Vagina (tissue), 2 donors: ENCODE results near the gene FOXO6. TPM values are rescaled to one million over a fixed set of nuclear protein-coding genes. Genes with fewer than 3 reads are reported as not detected.
A peak's percentile ranks its signal among the peaks of the same experiment; 100 is the strongest.
"Not testable (repeated sequence)": the region's sequence is repeated elsewhere in the genome, so short reads cannot be mapped to it uniquely, and the experiment has no call there.

Source experiments
- DNase-seq, 2 donors: peaks; one replicate each; pipeline ENCODE4 v3.0.0-alpha.2; 2017; ENCODE audit errors: extremely low spot score in 2 of 2
- H3K27ac ChIP-seq: fragments of 200-600 bp; sonication (generic); one replicate; pipeline ENCODE4 v1.5.1; 2019
- H3K27me3 ChIP-seq: fragments of 200-600 bp; sonication (generic); one replicate; pipeline ENCODE4 v1.5.1; 2019
- H3K36me3 ChIP-seq, 2 donors: fragments of 200-600 bp; sonication (generic); one replicate each; pipeline ENCODE4 v1.5.1; 2017 to 2019
- H3K4me1 ChIP-seq: fragments of 200-600 bp; sonication (generic); one replicate; pipeline ENCODE4 v1.5.1; 2019
- H3K4me3 ChIP-seq, 2 donors: fragments of 200-600 bp; sonication (generic); 1 replicate in 1 of 2; 2 replicates in 1 of 2; pipeline ENCODE4 v1.5.1; 2016 to 2019
- H3K9me3 ChIP-seq: fragments of 200-600 bp; sonication (generic); one replicate; pipeline ENCODE4 v1.5.1; 2019
- CTCF ChIP-seq, 3 experiments: fragments of 450-650 bp in 2 of 3; fragments of 200-600 bp in 1 of 3; sonication (generic) in 1 of 3; IDR thresholded peaks; one replicate each; pipeline ENCODE4 v1.5.1; 2017 to 2019; ENCODE audit warnings: antibody characterized with exemption in 3 of 3, mild to moderate bottlenecking in 2 of 3, moderate library complexity in 2 of 3
- POLR2A ChIP-seq, 2 donors: fragments of 450-650 bp; IDR thresholded peaks; one replicate each; pipeline ENCODE4 v1.6.1; 2017; ENCODE audit warnings: antibody characterized with exemption in 2 of 2, mild to moderate bottlenecking in 2 of 2, moderate library complexity in 2 of 2
- POLR2AphosphoS5 ChIP-seq, 2 donors: sonication (generic); formaldehyde crosslinking; IDR thresholded peaks; one replicate each; pipeline ENCODE4 v1.9.0; 2017; ENCODE audit warnings: antibody characterized with exemption in 2 of 2, mild to moderate bottlenecking in 2 of 2, low read depth in 1 of 2; ENCODE audit not compliant: insufficient read depth in 1 of 2
- intact Hi-C: fragments of 100-400 bp; cut with DNase I; formaldehyde crosslinking; loops from one replicate; pipeline ENCODE4 v1.15.1; 2023
- total RNA-seq: library from RNA; depleted of rRNA; stranded (reverse); fragments of >200 nt; gene quantifications from one replicate; pipeline ENCODE4 v1.2.3, GENCODE V29; 2016

FOXO6 gene
- total RNA-seq, 1 donor from 2014 or later: 1.7 TPM

- intact Hi-C loops: no loop called here
- Histone ChIP-seq H3K27ac (no peak overlapping the region), H3K36me3 (no peaks in the 10 kb centered on the region), H3K9me3 (no peaks in the 10 kb centered on the region), H3K4me1 (no peaks in the 10 kb centered on the region), H3K4me3 (no peak overlapping the region), H3K27me3 (no peaks in the 10 kb centered on the region)
- TF ChIP-seq POLR2A (IDR thresholded peaks at IDR 0.05) (no peak), CTCF (IDR thresholded peaks at IDR 0.05) (no peak), POLR2AphosphoS5 (IDR thresholded peaks at IDR 0.05; ENCODE audit: insufficient read depth in 1 of 2, low read depth in 1 of 2) (no peak)
- no peak for DNase-seq
Observed at GRCh38 chr1:41328780-41329640, 32.2 kb upstream of the FOXO6 start.

- Histone ChIP-seq H3K9me3 (no peaks in the 10 kb centered on the region), H3K27me3 (no peaks in the 10 kb centered on the region), H3K27ac (no peak overlapping the region), H3K4me3 (no peak overlapping the region), H3K4me1 (no peaks in the 10 kb centered on the region), H3K36me3 (no peaks in the 10 kb centered on the region)
- intact Hi-C loops: no loop called here
- TF ChIP-seq POLR2AphosphoS5 (IDR thresholded peaks at IDR 0.05; ENCODE audit: insufficient read depth in 1 of 2, low read depth in 1 of 2) (no peak), POLR2A (IDR thresholded peaks at IDR 0.05) (no peak), CTCF (IDR thresholded peaks at IDR 0.05) (no peak)
- DNase-seq: peak; percentile 72 to 91
Observed at GRCh38 chr1:41329662-41330587, 31.3 kb upstream of the FOXO6 start.

- intact Hi-C loops: no loop called here
- no peak overlapping the region for H3K27ac ChIP-seq
- peak; percentile 49 to 52 for DNase-seq
- no peak overlapping the region for H3K4me3 ChIP-seq
- no peaks in the 10 kb centered on the region for H3K4me1 ChIP-seq
- TF ChIP-seq CTCF (IDR thresholded peaks at IDR 0.05) (no peak), POLR2A (IDR thresholded peaks at IDR 0.05) (no peak), POLR2AphosphoS5 (IDR thresholded peaks at IDR 0.05; ENCODE audit: insufficient read depth in 1 of 2, low read depth in 1 of 2) (no peak)
- H3K36me3 ChIP-seq: no peaks in the 10 kb centered on the region
- no peaks in the 10 kb centered on the region for H3K9me3 ChIP-seq
- no peaks in the 10 kb centered on the region for H3K27me3 ChIP-seq
Observed at GRCh38 chr1:41330588-41331545, 30.4 kb upstream of the FOXO6 start.

- TF ChIP-seq CTCF (IDR thresholded peaks at IDR 0.05) (no peak), POLR2A (IDR thresholded peaks at IDR 0.05) (no peak), POLR2AphosphoS5 (IDR thresholded peaks at IDR 0.05; ENCODE audit: insufficient read depth in 1 of 2, low read depth in 1 of 2) (no peak)
- intact Hi-C loops: no loop called here
- no peaks in the 10 kb centered on the region for H3K27me3 ChIP-seq
- H3K27ac ChIP-seq: no peak overlapping the region
- H3K4me3 ChIP-seq: no peak overlapping the region
- H3K4me1 ChIP-seq: no peaks in the 10 kb centered on the region
- no peaks in the 10 kb centered on the region for H3K36me3 ChIP-seq
- no peaks in the 10 kb centered on the region for H3K9me3 ChIP-seq
- DNase-seq: peak in 1 of 2 donors; percentile 10
Observed at GRCh38 chr1:41331546-41331917, 29.7 kb upstream of the FOXO6 start.

- H3K9me3 ChIP-seq, H3K27me3 ChIP-seq, H3K4me1 ChIP-seq, H3K27ac ChIP-seq, intact Hi-C loops, H3K36me3 ChIP-seq, H3K4me3 ChIP-seq: not testable (repeated sequence)
- peak in 1 of 2 donors; percentile 56 for DNase-seq
Observed at GRCh38 chr1:41332161-41332560, 29.1 kb upstream of the FOXO6 start.
